Stimulated activated naive CD8-positive, alpha-beta T cell treated with anti-CD3 and anti-CD28 coated beads, Interleukin-15, Interleukin-2, amounts not matched to agents 100 U/mL and 50 U/mL, for 24 hours (primary cell): Measurements from ENCODE around the gene MRM3.
A peak's percentile ranks its signal among the peaks of the same experiment; 100 is the strongest.
"Not testable (repeated sequence)": the region's sequence is repeated elsewhere in the genome, so short reads cannot be mapped to it uniquely, and the experiment has no call there.

Experiments used
- ATAC-seq: fragments of 150-1000 bp; cut with Tn5 transposase; one replicate; pipeline ENCODE4 v1.10.0; 2021
- DNase-seq: peaks from one replicate; pipeline ENCODE4 v3.0.0; 2021

Gene MRM3, protein sequence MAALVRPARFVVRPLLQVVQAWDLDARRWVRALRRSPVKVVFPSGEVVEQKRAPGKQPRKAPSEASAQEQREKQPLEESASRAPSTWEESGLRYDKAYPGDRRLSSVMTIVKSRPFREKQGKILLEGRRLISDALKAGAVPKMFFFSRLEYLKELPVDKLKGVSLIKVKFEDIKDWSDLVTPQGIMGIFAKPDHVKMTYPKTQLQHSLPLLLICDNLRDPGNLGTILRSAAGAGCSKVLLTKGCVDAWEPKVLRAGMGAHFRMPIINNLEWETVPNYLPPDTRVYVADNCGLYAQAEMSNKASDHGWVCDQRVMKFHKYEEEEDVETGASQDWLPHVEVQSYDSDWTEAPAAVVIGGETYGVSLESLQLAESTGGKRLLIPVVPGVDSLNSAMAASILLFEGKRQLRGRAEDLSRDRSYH

DNA sequence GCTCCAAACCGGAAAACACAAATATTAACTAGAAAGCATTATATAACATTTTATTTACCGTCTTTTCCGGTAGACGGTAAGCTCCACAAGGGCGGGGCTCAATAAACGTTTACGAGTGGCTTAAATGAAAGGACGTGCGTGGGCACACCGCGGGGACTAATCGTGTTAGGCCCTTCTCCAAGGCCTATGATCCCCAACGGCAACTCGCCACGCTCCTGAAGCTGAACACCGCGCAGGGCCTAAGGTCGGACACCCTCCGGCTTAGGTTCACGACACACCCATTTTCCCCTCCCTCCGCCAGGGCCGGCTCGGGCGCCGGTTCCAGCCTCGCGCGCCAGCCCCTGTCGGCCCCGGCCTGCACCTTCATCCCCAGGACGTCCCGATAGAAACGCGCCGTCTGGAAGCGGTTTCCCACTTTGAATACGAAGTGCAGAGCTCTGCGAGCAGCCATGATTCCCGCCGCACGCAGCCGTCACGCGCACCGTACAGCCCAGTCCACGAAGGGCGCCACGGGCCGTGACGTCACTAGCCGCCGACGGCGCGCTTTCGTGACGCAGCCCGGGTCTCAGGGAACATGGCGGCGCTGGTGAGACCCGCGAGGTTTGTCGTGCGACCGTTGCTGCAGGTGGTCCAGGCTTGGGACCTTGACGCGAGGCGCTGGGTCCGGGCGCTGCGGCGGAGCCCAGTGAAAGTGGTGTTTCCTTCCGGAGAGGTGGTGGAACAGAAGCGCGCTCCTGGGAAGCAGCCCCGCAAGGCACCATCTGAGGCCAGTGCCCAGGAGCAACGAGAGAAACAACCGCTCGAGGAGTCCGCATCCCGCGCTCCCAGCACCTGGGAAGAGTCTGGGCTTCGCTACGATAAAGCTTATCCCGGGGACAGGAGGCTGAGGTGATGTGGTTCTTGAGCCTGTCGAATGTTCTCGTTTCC lies at the start of gene MRM3, which contains the start of gene GLOD4:
MRM3 (plus strand) TSS at position 549 of the 927 bp plus-strand sequence; CDS start at position 575, 26 bp downstream.
GLOD4 (minus strand) TSS at position 476 of the 927 bp plus-strand sequence; CDS start at position 451, 25 bp downstream.
- DNase-seq = peak; percentile 96
- ATAC-seq = peak; percentile 94

DNA sequence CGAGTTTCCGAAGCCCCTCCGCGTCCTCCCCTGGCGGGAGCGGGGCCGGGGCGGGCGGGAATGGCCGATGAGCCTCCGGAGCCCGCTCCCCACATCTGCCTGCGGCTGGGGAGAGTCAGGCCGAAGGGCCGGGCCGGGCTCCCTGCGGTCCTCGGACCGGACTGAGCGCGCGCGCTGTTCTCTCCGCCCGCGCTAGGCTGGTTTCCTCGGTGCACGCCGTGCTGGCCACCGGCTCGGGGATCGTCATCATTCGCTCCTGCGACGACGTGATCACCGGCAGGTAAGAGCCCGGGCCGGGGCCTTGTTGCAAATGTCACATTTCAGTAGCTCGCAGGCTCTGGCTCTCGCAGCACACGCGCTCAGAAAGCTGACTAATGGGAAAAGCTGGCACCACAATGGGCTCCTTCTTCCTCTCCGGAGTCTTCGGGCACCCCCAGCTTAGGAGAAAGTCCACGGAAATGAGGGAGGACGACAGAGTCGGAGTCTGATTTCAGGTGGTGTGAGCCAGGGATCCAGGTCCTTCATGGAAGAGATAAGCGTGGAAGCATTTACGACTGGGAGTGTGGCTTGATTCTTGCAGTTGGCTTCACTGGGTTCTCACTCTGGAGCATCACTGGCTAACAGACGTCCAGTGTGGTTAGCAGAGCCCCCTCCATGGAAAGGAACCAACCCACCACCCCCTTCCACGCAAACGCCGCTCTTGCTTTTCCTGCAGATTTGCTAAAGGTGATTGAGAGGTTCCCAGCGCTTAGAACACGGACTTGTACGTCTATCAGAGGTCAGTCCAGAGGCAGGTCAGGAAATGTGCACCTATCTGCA lies 49.0 kb upstream of the MRM3 start:
- ATAC-seq (peak; percentile 59), DNase-seq (peak; percentile 79)

DNA sequence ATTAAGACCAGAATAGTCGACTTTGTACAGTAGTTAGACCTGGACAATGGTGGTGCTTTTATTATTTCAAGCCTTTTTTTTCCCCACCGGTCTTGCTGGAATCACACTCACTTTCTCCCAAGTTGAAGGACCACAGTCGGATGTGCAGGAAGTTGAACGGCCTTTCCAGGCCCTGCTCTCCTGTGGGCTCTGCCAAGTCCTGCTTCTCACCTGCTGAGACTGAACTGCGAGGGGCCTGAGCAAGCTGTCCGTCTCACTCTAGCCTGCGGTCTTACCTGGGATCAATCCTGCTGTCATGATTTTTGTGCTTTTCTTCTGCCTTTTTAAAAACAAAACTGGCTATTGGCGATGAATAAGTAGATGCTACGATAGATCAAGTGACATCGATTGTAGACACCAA lies 48.4 kb upstream of the MRM3 start:
- no peak for DNase-seq
- ATAC-seq = no peak

DNA sequence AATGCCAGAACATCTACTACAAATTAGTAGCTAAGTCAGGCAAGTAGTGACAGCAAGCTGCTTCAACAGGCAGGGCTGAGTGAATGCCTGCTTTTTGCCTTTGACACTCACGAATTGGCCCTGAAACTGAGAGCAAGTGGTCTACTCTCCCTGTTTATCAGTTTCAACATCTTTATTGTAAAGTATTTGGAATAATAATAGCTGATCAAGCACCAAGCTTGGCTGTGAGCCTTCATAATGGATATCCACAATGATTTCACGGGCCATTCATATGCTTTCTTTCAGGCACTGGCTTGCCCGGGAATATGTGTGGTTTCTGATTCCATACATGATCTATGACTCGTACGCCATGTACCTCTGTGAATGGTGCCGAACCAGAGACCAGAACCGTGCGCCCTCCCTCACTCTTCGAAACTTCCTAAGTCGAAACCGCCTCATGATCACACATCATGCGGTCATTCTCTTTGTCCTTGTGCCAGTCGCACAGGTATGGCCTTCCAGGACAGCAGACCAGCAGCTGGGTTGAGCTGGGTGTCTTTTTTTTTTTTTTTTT lies 44.5 kb upstream of the MRM3 start:
- ATAC-seq (no peak), DNase-seq (no peak)

DNA sequence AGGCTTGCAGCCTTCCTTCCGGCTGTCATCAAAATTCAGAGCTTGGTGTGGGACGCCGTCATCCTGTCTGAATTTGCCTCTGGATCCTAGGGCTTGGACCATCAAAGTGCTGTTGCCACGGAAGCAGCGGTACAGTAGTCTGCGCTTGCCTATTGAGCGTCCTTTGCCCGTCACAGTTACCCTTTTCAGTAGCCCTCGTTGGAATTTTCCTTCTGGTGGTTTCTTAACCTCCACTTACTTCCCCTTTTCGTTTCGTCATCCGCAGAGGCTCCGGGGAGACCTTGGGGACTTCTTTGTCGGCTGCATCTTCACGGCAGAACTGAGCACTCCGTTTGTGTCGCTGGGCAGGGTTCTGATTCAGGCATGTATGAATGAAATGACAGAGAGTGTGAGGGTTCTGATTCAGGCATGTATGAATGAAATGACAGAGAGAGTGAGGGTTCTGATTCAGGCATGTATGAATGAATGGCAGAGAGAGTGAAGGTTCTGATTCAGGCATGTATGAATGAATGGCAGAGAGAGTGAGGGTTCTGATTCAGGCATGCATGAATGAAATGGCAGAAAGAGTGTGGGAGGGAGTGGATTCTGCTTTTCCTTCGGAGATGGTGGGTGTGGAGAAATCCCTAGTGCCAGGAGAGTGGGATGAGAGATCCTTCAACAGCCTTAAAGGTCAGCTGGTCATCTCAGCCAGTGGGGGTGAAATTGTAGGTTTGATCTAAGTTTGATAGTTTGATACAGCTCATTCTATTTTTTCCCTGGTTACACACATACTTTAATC lies 41.7 kb upstream of the MRM3 start:
- DNase-seq = peak; percentile 46
- peak; percentile 81 for ATAC-seq

DNA sequence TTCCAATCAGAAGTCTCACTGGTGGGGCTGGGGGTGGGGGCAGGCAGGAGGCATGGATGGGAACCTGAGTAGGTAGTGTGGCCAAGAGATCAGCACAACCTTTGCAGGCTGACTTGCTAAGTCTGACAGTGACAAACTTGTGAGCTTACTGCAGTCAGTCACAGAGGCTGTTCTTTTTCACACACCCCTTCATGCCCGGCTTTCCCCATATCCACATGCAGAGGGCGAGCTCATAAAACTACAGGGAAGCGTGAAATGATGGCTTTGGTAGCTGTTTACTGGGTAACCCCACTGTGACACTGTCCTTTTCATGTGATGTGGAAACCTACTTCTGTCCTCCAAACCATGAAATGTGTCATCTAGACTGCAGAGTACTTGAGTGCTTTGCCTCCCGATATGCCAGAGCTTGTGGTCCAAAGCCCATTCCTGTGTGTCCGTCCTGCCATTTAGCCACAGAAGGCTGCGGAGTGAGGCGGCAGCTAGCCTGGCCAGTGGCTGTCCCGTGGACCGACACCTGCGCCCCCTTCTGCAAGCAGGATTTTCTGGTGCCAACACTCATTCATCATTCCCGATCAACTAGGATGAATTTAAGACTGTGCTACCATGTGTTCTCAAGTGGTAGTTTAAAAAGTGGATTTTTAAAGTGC lies 39.9 kb upstream of the MRM3 start:
- no peak for DNase-seq

DNA sequence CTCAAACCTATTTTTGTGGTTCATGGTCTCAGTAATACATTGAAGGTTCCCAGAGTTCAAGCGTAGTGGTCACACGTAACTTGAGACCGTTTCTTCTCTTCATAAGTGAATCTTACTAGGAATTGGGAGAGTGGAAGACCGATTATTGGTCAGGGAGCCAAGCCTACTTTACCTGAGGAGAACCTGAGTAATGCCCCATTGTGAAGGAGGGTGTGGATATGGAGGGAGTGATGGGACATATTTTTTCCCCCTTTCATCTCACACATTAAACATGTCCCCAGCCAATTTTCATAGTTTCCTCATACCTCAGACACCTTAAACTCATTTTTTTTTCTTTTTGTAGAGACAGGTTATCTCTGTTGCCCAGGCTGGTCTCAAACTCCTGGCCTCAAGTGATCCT lies 39.0 kb upstream of the MRM3 start:
- no peak for DNase-seq

More for the DNA sequence above, 39.9 kb upstream of the MRM3 start:
- no peak for ATAC-seq

DNA sequence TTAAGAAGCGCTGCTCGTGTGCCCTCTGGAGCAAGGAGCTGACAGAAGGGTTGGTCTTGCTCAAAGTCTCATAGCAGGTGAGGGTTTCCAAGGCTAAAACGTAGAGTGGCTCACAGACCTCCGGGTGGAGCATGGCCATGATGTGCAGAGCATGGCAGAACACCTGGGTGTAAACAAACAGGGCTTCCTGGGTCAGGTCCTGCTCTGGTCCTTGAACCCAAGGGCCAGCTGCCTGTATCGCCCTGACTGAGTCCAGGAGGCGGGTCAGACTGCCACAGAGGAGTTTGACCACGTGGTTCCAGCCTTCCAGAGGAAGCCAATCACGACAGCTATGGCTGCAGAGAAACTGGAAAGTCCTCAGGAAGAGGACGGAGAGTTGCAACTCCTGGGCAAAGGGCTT lies 37.2 kb upstream of the MRM3 start:
- ATAC-seq (no peak), DNase-seq (no peak)

More for the DNA sequence above, 39.0 kb upstream of the MRM3 start:
- ATAC-seq = no peak

DNA sequence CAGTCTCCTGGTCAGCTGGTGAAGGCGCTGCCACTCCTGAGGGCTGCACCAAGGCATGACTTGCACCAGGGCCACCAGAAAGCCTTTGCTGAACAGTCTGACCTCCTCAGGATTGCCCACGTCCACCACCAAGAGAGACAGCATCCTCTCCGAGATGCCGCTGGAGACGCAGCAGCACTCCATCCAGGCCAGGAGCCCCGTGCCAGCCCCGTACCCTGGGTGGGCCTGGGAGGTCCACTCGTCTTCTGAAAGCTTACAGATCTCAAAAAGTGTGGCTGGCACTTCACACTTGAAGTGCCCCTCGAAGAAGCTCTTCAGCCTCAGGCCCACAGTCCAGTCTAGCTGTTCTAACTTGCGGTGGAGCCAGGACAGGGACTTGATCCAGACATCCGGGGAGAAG lies 36.7 kb upstream of the MRM3 start:
- DNase-seq = no peak
- ATAC-seq = no peak

DNA sequence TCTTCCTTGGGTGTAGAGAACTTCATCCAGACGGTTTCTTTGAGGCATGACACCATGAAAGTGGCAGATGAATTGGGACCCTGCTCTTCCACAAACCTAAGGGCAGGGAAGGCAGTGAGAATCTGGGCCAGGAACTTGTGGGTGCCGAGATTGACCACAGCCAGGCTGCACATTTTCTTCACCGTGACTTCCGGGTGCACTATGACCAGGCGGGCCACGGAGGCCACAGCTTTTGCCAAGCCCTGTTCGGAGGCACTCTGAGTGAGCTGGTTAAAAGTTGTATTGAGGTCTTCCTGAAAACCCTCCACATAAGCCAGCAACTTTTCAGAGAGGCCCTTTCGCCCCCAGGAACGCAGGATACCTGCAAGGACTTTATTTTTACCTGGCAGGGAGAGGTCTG lies 36.0 kb upstream of the MRM3 start:
- ATAC-seq (no peak), DNase-seq (no peak)

DNA sequence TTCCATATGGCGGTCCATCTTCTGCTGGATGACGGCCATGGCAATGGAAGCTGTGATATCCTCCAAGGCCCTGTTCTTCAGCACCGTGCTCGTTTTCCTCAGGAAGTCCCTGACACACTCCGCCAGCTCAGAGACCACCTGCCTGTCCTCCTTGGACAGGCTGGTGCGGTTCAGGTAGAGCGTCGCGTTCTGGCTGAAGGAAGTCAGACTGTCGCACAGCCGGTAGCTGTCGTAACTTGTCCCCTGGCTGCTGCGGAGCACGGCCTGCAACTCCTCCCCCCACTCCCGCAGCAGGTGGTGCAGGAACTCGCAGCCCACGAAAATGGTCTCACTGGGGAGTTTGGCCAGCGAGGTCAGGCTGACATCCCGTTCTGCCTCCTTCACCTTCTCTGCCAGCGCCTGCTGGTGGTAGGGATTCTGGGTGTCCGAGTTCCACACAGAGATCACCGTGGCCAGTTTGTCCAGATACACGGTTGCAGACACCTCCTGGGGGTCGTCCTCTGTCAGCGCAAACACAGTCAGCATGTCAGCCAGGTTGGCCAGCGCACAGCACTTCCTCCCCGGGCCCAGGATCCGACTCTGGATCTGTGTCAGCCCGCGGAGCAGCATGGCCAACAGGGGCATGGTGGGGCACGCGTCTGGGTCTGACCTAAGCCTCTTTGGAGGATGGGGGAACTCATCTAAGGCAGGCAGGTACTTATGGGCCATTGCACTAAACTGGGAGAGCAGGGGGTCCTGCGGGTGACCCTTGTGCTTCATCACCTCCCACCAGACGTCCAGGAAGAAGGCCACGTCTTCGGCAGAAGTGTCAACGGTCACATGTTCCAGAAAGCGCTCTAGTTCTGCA lies 35.1 kb upstream of the MRM3 start:
- ATAC-seq (no peak), DNase-seq (no peak)

DNA sequence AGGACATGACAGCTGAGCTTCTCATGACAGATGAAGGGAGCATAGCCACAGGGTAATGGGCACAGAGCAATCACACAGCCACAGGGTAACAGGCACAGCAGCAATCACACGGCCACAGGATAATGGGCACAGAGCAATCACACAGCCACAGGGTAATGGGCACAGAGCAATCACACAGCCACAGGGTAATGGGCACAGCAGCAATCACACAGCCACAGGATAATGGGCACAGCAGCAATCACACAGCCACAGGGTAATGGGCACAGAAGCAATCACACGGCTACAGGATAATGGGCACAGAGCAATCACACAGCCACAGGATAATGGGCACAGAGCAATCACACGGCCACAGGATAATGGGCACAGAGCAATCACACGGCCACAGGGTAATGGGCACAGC lies 33.5 kb upstream of the MRM3 start:
- DNase-seq, ATAC-seq: not testable (repeated sequence)

DNA sequence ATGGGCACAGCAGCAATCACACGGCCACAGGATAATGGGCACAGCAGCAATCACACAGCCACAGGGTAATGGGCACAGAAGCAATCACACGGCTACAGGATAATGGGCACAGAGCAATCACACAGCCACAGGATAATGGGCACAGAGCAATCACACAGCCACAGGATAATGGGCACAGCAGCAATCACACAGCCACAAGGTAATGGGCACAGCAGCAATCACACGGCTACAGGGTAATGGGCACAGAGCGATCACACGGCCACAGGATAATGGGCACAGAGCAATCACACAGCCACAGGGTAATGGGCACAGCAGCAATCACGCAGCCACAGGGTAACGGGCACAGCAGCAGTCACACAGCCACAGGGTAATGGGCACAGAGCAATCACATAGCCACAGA lies 32.8 kb upstream of the MRM3 start:
- DNase-seq, ATAC-seq: not testable (repeated sequence)

DNA sequence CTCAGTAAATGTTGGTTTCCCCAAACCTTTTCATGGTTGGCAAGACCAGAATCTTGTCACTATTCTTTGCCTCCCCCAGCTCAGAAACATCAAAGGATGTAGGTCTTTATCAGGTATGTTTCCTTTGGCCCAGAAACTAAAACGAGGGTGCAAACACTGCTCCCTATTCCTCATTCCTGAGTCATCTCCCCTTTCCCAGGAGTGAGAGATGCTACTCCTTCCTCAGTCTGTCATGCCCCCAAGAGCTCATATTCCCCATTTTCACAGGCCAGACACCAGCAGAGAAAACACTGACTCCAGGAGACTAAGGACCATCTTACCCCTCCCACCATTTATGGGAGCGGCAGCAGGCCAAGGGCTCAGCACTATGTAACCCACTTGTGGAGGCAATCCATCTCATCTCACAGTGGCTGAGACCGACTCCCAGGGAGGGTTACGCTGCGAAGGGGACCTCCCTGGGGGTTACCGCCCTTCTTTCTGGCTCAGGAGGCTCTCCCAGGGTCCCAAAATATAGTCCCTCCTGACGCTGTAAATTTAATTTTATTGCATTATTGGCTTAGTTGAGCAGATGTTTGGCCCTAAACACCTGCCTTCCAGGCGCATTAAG lies 31.6 kb upstream of the MRM3 start:
- DNase-seq (no peak), ATAC-seq (no peak)

DNA sequence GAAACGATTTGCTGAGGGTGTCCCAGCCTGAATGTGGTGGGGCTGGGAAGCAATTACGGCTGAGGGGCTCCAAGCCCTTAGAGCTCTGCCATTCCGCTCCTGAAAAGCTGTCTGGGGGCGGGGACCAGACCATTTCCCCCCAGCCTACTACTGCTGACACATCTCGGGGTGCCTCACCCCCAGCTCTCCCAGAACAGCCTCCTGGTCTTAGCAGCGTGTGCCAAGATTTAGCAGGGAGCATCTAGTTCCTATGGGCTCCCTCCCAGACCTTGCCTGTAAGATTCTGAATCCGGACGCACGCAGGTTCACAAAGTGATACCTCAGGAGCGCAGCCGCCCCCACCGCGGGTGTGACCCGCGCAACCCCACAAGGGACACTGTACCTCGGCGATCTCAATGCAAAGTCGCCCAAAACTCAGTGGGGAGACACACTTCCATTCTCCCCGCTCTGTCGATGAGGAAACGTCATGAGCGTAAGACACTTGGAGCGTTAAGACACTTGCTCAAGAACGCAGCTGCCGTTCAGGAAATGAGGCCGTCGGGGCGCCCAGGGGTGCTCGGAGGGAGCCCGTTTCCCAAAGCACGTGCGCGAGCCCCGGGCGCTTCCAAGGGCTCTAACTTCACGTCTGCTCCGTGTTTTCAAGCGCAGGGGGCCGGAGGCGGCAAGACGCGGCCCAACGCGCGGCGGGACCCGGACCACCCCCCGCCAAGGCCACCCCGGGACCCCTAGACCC lies 30.7 kb upstream of the MRM3 start:
- ATAC-seq = peak; percentile 29
- DNase-seq = peak; percentile 61

DNA sequence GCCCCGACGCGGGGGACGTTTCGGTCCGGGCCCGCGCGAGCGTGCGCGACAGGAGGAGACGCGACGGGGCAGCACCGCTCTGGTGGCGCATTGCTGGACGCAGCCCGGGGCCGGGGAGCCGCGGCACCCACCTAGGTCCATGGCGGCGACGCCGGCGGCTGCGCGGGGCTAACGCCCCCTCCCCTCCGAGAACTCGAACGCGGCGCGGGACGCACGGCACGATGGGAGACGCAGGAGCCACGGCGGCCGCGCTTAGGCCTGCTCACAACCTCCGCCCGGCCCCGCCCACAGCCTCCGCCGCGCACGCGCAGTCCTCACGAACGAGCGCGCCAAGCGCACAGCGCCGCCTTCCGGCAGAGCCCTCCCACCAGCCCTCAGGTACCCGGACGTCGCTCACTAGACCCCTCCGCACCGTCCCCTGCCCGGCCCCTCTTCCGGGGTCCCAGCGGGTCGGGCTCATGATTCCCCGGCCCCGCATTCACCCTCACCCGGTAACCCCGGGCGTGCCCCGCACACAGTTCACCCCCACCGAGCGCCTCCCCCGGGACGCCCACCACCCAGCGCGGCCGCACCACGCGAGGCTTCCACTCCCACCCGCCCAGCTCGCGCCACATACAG lies 30.0 kb upstream of the MRM3 start, which contains the start of gene GEMIN4:
GEMIN4 (minus strand) TSS at position 263 of the 618 bp plus-strand sequence; CDS start at position 141, 122 bp downstream.
- ATAC-seq (peak; percentile 90), DNase-seq (peak; percentile 99)

DNA sequence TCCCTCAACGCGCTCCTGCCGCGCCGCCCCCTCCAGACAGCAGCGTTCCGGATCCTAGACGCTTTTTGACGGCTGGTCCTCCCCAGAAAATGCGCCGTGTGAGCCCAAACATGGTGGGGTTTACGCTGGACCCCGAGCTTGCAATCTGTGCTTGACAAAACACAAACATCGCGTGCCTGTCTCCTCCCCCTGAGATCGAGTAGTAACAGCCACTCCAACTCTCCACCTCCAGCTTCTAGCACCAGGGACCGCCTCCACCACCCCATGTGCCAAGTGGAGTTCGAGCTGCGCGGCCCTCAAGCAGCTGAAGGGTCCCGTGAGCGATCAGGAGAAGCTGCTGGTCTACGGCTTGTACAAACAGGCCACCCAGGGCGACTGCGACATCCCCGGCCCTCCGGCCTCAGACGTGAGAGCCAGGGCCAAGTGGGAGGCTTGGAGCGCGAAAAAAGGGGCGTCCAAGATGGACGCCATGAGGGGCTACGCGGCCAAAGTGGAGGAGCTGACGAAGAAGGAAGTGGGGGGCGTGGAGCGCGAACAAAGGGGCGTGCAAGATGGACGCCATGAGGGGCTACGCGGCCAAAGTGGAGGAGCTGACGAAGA lies 29.4 kb upstream of the MRM3 start:
- DNase-seq (peak; percentile 43), ATAC-seq (no peak)
